GM18499 (cell line): Measurements from ENCODE around the gene CTNNA1.

Experiments
- ATAC-seq: cut with Tn5 transposase; IDR thresholded peaks from one replicate; pipeline ENCODE4 v1.9.1; 2021; ENCODE audit warnings: moderate number of reproducible peaks; ENCODE audit not compliant: insufficient read depth, unreplicated experiment

The CTNNA1 gene

DNA sequence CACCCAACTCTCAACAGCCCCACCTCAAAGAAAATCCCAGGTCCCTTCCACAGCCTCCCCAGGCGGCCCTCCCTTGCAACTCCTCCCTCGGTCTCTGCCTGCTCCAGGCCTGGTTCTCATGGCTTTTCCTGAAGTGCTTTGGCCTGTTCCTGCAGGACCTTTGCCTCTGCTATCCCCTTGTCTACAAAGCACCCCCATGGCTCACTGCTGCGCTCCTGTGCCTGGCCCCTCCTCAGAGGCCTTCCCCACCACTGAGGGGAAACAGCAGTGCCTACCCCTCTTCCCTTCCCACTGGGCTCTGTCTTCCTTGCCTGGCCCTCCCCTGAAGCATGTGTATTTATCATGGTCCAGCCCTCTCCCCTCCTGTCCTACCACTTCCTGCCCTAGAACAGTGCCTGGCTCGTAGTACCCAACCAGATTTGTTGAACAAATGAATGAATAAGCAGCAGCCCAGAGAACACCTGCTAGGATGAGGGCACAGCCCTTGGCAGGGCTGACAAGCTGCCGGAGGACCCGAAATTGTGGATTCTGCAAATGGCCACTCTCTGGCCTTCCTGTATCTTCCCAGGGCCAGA lies 190.5 kb downstream of the CTNNA1 start:
- ATAC-seq, result no peak

DNA sequence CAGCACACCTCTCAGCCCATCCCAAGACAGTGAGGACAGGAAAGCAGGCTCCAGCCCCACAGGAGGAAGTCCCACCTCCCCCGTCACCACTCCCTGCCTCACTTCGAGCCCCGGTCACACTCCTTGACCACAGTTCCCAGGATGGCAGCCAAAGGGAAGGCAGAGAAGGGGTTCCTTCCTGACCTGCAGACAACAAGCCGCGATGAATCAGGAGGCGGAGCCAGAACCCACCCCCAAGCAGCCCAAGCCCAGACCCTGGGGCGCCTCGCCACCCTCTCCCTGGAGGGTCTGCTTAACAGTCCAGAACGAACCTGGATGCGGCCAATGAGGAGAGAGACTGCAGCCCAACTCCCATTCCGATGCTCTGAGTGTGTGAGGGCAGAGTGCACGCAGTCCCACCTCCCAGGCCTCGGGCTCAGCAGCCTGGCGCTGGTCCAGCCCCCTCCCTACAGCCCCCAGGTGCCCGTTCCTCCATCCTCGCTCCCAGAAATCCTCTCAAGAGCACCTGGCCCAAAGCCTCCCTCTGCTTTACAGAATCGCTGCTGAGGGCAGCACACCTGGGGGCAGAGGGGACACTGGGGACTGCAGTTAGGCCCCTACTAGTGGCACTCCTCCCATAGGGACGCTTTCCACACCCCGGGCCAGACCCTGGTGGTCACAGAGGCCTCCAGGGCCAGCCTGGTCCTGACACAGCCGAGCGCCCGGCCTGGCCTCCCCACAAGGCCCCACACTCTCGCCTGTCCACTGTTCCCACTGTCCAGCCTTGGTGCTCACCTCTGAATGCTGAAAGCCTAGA lies 191.5 kb downstream of the CTNNA1 start:
- ATAC-seq, result no peak

DNA sequence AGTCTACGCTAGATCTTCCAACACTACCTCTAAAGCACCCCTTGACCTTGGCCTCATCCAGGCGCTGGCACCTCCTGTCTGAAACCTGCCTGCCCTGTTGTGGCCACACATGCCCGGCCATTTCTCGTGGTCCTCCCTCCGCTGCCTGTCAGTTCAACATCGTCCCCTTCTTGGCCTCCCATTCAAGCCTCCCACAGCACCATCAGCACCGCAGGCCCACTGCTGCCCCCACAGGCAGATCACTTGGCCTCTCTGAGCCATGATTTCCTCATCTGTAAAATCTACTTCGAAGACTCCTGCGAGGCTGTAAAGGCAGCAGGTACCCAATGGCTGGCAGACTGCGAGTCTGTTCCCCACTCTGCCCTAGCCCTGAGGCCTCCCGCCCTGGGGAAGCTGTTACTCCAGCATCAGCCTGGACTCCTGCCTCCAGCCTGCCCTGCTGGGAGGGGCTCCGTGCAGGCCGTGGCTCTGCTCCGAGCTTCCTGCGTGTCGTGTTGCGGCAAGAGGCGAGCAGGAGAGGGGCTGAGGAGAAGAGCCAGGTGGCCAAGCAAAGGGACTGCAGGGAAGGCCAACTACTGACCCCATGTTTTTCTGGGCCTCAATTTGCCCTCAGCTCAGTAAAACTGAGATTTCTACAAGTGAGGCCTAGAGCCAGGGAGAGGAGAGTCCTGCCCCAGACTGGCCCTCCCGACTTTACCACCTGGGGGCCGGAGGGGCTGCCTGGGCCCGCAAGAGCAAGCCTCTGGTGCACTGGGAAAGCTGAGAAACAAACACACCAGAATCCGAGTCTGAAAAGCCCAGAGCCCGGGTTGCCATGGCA lies 192.4 kb downstream of the CTNNA1 start:
- ATAC-seq, result no peak

DNA sequence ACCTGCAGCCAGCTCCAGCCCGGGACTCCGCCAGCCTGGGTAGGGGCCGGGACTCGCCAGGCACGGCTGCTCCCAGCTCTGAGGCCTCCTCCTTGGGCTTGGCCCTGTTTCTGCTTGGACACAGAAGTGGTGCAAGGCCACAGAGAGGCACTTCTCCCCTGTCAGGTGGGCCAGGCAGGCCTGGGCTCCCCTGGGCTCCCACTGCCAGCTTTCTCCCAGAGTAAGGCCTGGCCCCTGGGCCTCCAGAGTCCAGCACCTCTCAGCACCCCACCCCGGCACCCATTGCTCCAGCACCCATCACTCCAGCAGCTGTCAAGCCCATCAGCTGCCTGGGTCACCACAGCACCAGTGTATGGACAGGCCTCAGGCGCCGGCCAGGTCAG lies 193.0 kb downstream of the CTNNA1 start:
- no peak for ATAC-seq

DNA sequence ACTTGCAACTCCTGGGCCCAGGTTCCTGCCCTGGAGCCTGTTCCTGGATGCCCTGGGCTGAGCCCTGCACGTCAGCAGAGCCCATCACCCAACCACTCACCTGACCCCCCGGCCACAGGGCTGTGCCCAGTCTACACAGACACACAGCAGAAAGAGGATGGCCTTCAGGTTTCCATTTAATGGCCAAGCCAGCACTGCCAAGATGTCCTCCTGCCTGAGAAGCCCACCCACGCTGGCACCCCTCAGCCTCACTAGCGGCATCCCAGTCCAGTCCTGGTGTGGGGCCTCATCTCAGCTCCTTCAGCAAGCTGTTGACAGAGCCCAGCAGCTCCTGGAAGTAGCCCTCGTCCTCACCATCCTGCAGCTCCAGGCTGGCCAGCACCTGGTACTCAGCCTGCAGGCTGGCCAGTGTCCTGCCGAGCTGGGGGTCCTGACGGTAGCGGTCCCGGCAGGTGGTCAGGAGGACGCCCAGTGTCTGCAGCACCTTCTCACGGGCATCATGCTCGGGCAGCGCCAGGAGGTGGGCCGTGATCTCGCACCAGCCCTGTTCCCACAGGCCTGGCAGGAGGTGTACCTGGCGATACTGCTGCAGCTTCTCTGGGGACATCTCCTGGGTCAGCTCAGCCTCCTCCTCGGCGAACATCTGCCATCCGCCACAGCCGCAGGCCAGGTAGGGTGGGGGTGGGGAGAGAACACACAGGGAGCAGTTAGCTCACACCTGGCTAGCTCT lies 193.8 kb downstream of the CTNNA1 start:
- ATAC-seq, result no peak

DNA sequence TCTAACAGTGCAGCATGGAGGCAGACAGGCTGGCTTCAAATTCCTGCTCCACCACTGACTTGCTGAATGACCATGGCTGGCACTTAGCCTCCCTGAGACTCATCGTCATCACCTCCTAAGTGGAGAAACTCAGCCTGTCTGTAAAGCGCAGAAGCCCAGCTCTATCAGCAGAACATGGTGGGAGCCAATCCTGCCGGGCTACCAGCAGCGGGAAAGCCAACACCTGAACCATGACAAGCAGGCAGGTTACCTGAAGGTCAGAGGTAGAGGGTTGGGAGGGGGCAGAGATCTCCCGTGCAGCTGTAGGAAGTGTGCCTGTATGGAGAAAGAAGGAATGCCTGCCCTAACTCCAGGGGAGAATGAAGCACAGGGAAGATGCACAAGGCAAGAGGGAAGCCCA lies 194.6 kb downstream of the CTNNA1 start:
- ATAC-seq, result no peak

DNA sequence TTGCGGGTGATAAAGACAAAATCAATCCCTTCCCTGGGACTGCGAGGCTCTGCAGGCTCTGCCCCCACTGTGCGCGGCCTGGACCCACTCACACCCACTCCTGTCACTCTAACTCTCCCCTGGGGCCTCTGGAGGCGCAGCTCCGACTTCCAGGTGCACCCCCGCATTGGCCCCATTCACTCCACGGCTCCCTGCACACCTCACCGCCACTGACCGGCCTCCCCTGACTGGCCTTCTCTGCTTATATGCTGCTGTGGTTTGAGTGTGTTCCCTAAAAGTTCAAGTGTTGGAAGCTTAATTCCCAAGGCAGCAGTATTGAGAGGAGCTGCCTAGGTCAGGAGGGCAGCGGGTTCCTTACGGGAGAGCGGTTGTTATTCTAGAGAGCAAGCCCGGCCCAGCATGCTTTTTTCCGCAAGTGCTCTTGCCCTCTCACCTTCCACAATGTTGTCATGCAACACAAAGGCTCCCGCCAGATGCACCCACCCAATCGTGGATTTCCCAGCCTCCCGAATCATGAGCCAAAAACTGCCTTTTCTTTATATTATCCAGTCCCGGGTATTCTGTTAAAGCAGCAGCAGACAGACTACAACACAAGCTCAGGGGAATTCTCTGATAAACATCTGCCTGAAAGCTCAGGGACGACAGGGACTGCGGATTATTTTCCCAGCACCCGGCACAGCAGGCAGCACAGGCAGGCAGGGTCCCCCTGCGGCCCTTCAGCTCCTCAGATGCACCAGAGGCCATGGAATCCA lies 195.4 kb downstream of the CTNNA1 start:
- no peak for ATAC-seq

DNA sequence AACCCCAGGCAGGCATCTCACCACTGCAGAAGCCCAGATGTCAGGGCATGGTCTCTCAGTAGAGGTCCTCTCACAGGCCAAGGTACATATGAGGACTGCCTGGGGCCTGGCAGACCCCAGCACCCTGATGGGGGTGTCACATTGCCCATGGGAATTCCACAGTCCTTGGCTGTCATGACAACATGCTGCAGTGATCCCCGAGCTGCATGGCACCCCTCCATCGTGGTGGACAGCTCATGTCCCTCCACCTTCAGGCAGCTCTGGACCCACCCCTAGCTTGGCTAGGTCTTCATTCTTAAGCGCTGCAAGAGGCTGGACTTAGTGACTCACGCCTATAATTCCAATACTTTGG lies 196.0 kb downstream of the CTNNA1 start:
- no peak for ATAC-seq

DNA sequence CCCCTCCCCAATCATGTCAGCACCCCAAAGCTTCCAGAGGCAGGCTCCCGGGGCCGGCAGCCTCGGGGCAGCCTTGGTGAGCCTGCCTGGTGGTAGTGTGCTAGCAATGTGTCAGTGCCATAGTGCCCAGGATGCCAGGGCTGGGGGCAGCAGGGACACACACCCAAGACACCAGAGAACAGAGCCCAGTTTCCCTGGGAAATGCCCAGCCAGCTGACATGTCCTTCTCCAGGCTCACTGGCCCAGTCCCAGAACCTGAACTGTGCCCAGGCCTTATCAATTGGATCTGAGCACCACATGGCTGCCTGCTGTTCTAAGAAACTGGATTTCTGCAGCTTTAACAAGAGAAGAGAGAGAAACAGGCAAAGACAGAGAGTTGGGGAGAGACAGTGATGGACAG lies 196.8 kb downstream of the CTNNA1 start:
- ATAC-seq, result no peak

DNA sequence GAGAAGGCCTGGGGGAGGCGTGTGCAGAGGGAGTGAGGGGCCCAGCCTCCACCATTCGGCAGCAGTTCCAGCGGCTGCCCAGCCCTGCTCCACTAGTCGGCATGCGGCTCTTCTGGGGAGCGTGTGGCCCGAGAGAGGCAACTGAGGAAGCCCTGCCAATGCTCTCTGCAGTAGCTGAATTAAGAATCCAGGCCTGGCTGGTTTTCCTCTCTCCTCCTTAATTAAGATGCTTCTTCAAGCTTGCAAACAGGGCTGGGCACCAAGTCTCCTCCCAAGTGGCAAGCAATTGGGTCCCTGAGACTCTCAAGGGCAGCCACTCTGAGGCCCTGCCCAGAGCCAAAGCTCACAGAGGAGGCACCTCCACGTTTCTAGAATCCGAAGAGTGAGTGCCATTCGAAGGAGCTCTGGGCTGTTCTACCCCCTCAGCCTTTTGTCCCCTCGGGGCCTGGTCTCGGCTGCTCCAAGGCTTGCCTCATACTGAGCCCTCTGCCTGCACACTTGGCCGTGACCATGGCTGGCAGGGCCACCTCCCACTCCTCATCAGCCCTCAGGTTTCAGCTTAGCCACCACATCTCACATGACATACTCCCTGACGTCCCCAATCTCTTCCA lies 197.3 kb downstream of the CTNNA1 start:
- no peak for ATAC-seq

DNA sequence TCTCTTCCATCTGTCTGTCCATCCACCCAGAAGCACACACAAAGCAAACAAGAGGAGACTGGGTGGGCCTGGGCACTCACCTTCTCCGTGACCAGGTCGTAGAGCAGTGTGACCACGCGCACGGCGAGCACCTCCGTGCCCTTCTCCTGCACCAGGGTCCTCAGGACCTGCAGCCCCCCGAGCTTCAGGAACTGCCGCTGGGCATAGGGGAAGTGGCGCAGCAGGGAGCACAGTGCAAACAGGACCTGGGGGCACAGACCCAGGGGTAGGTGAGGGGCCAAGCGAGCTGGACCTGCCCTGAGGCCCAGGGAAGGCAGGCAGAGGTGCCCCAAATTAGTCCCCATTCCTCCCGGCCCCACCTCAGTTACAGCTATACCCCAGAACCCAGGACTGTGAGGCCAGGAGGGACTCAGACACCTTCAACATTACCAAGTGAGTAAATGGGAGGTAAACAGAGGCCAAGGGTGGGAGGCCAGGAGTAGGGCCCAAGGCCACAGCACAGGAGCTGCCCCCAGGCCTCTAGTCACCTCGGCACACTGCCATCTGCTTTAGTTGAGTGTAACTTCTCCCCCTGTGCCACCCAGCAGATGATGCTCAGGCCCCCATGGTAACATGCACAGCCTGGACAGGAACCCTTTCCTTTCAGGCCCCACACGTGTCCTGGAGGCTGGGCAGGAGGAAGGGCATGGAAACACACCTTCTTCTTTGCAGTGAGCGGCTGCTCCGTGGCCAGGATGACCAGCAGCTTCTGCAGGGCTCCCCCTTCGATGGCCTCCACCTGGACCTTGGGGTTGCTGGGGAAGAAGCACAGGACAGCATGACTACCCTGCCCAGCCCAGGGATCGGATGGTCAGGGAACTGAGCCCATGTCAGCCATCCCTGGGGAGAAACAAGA lies 198.1 kb downstream of the CTNNA1 start:
- no peak for ATAC-seq

DNA sequence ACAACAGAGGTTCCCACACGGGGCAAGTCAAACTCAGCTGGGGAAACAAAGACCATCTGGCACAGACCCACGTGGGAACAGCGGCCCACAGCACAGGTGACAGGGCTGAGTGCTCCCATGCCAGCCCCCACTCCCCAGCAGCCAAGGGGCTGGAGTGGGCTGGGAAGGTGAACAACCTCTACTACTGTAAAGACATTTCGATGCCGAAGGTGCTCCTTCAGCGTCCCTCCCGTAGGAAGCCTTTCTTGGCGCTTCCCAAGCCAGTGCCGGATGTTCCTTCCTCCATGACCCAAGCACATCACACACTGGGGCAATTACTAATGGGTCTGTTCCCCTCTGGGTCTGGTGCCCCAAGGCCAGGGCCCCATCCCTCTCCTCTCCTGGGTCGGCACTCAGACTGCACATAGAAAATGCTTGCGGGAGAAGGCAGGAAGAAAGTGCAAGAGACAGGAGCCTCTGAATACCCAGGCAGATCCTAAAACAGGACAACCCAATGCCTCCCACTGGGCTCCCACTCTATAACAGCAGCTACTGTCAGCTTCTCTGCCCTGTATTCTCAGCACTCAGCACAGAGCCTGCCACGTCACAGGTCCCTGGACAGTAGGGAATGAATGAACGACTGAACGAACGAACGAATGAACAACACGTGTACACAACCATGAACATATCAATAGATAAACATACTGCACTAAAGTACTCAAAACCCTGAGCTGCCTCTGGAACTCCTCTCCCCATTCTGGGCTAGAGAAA lies 198.9 kb downstream of the CTNNA1 start:
- no peak for ATAC-seq

DNA sequence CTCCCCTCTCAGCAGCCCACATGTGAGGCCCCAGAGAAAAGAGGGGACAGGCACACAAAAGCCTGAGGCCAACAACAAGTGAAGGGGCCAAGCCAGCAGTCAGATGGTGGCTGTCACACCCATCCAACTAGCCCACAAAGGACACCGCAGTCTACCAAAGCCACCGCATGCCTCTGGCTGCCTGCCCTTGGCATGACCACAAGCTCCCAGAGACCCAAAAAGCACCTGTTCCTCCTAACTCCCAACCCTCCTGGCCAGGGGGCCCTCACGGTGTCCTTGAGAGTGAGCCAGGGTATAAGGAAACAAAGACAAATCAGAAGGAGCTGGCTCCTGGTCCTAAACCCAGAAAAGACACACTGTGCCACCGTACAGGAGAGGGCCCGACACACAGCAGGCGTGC lies 199.7 kb downstream of the CTNNA1 start:
- ATAC-seq, result no peak

DNA sequence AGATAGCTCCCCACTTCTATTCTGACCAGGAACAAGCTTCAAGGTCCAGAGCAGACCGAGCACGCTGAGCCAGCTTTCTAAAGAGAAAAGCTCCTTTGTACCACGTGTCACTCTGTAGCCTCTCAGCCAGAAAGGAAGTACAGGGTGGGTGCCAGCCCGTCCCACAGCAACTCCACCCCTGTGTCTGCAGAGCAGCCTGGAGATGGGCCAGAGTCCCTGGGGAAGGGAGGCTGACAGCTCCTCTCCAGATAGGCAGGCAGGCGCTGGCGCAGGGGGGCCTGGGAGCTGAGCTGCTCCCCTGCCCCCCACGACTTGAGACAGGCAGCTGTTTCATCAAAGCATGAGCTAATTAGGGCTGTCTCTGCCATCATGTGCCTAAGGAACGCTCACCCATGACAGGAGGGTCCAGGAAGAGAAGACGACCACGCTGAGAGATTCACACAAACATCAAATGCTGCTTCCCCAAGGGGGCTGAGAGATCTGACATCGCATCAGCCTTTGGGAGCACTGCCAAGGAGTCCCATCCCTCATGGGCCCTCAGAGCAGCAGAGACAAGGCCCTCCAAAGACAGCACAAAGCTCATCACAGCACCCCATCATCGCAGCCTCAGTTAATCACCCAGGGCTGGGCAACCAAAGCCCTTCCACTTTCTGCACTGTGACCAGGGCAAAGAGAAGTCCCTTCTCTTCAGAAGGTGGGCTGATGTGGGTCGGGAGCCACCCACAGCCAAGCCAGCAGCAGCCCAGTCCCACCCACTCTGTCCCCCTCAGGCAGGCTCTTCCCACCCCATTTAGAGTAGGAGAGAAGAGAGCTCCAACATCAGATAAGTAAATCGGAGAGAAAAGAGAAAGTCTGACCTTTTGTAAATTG lies 200.4 kb downstream of the CTNNA1 start:
- ATAC-seq, result no peak

DNA sequence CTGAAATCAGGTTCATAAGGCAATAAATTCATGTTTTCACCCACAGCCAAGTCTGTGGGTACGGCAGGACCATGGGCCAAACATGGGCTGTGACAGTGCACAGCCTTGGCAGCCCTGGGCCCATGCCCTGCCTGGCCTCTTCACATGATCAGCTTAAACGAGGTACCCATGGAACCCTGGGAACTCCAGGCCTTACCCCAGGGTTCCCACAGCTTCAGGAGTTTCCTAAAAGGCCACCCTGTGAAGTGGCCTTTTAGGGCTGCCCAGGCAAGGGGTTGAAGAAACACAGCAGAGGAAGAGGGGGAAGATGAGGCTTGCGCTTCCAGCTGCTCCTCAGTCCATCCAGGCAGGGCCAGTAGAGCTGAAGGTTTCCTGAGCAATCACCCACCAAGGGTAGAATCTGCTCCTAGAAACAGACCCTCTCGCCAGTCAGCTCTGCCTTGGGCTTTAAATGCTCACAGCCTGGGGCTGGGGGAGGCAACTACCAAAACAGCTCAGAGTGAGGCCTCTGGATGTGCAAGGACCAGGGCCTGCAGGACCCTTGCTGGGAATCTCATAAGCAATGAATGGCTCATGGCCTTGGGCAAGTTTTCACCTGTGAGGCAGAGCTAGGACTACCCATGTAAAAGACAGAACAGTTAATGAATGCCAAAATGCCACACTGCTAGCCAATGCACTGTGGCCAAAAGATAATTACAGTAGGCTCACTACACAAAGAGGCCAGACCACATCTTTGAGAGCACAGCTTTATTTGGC lies 201.2 kb downstream of the CTNNA1 start:
- no peak for ATAC-seq

DNA sequence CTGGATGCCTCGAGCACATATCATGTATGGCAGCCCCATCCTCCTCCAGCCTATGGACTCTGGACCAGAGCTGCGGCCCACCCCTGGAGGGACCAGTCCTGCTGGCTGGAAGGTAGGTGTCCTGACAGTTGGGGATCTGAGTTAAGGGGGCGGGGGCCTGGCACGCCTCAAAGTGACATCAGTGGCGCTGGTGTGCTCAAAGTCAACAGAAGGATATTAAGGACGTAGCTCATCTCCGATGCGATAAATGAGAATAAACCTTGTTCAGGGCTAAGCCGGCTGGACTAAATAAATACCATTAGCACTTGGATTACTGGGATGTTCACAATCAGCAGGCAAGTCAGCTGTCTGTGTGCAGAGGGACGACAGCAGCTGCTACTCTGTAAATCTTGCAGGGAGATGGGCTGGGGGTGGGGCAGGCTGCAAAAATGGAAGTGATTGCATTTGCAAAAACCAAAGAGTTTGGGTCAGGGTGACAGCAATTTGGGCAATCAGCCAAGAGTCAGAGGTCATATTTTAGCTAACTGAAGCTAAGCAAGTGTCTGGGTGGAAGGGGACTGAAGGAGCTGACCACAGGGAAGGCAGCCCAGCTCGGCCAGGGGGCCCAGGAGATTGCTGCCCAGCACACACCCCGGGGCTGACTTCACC lies 201.9 kb downstream of the CTNNA1 start:
- ATAC-seq, result no peak
